ENCODE results near the gene PGK1. TPM values are rescaled to one million over a fixed set of nuclear protein-coding genes. Genes with fewer than 3 reads are reported as not detected.

Gene PGK1
- total and polyA plus RNA-seq, 7 donors: 92.8 to 277 (median 101) TPM

GRCh38 chrX:78168065-78168464 lies 64.0 kb downstream of the PGK1 start:
- intact Hi-C loops (cut with DNase I): no loop called here
- H3K4me1 ChIP-seq: no peaks in the 10 kb centered on the region
- H3K36me3 ChIP-seq: no peaks in the 10 kb centered on the region
- H3K4me3 ChIP-seq: no peak overlapping the region
- H3K27ac ChIP-seq: no peak overlapping the region
- no peaks in the 10 kb centered on the region for H3K9me3 ChIP-seq
- no peak for DNase-seq
- no peaks in the 10 kb centered on the region for H3K27me3 ChIP-seq
- TF ChIP-seq POLR2A (IDR thresholded peaks at IDR 0.05): no peak
- TF ChIP-seq POLR2AphosphoS5 (IDR thresholded peaks at IDR 0.05): no peak
- TF ChIP-seq, protein P1, sequence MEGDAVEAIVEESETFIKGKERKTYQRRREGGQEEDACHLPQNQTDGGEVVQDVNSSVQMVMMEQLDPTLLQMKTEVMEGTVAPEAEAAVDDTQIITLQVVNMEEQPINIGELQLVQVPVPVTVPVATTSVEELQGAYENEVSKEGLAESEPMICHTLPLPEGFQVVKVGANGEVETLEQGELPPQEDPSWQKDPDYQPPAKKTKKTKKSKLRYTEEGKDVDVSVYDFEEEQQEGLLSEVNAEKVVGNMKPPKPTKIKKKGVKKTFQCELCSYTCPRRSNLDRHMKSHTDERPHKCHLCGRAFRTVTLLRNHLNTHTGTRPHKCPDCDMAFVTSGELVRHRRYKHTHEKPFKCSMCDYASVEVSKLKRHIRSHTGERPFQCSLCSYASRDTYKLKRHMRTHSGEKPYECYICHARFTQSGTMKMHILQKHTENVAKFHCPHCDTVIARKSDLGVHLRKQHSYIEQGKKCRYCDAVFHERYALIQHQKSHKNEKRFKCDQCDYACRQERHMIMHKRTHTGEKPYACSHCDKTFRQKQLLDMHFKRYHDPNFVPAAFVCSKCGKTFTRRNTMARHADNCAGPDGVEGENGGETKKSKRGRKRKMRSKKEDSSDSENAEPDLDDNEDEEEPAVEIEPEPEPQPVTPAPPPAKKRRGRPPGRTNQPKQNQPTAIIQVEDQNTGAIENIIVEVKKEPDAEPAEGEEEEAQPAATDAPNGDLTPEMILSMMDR (IDR thresholded peaks at IDR 0.05): no peak
- no peak for TF ChIP-seq EP300 (IDR thresholded peaks at IDR 0.05)

Other genes with a start within 250 kb of the PGK1 start
- gene MAGT1, start 208.8 kb upstream of the PGK1 start, total RNA-seq: 10 to 100 TPM; 26.0 to 29.5 (median 27.0) TPM
- 10 to 100 TPM in 2 of 3 donors, 1 to 10 TPM in 1; 4.8 to 29.4 (median 11.3) TPM for gene MAGT1, start 208.8 kb upstream of the PGK1 start, polyA plus RNA-seq
- 1,000 to 10,000 TPM in 1 of 4 donors, 100 to 1,000 TPM in 3; 503 to 1,011 (median 854) TPM for gene COX7B, start 204.8 kb upstream of the PGK1 start, total RNA-seq
- 1,000 to 10,000 TPM; 1,083 to 2,795 (median 1,747) TPM for gene COX7B, start 204.8 kb upstream of the PGK1 start, polyA plus RNA-seq
- 10 to 100 TPM in 2 of 4 donors, 1 to 10 TPM in 2; 9.0 to 10.5 (median 10.1) TPM for gene ATP7A, start 193.6 kb upstream of the PGK1 start, total RNA-seq
- 1 to 10 TPM in 1 of 3 donors, under 1 TPM in 2; 0.46 to 2.6 (median 0.60) TPM for gene ATP7A, start 193.6 kb upstream of the PGK1 start, polyA plus RNA-seq
- gene PGAM4, start 134.6 kb upstream of the PGK1 start, total RNA-seq: not detected
- gene PGAM4, start 134.6 kb upstream of the PGK1 start, polyA plus RNA-seq: not detected
- gene TAF9B, start 35.4 kb downstream of the PGK1 start, total RNA-seq: 10 to 100 TPM; 34.1 to 48.9 (median 41.2) TPM
- gene TAF9B, start 35.4 kb downstream of the PGK1 start, polyA plus RNA-seq: 1 to 10 TPM; 5.3 to 7.0 (median 6.6) TPM
- 1 to 10 TPM; 1.2 to 3.0 (median 1.7) TPM for gene CYSLTR1, start 223.4 kb downstream of the PGK1 start, total RNA-seq
- 1 to 10 TPM in 2 of 3 donors, under 1 TPM in 1; 0.60 to 2.9 (median 1.6) TPM for gene CYSLTR1, start 223.4 kb downstream of the PGK1 start, polyA plus RNA-seq

All from sigmoid colon (tissue), 7 donors.